ENCODE results near the gene NEO1. TPM values are rescaled to one million over a fixed set of nuclear protein-coding genes. Genes with fewer than 3 reads are reported as not detected.

The NEO1 gene
- total and polyA plus RNA-seq, 9 of the 15 experiments (the other 6 are each of a cell fraction or from before 2014, with no cell fraction given), result 0.08 to 1.7 (median 0.48) TPM

DNA sequence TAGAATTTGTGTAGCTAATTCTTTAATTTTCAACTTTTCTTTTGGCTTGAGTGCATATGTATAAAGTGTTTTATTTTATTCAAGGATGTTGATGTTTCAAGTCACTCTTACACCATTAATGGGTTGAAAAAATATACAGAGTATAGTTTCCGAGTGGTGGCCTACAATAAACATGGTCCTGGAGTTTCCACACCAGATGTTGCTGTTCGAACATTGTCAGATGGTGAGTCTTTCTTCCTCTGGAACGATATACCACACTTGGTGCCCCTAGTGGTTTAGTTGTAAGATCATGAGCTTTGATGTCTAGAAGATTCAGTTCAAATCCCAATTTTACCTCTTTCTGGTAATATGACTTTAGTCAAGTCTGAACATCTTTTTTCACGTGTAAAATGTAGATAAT, 197.2 kb downstream of the NEO1 start:
- H4K20me1 ChIP-seq (replicated peaks; ENCODE audit: control insufficient read depth, insufficient read depth, low read length), result no peaks in the 10 kb centered on the region
- H3K4me1 ChIP-seq (replicated peaks in 1 of 2; ENCODE audit: control insufficient read depth in 2 of 2, insufficient read depth in 2 of 2, low read length in 2 of 2), result no peaks in the 10 kb centered on the region
- FAIRE-seq, result no peak
- in situ Hi-C loops (cut with MboI), result no loop called here
- H2AFZ ChIP-seq (ENCODE audit: low read depth, low read length), result no peak overlapping the region
- TF ChIP-seq NCOA1 (IDR thresholded peaks at IDR 0.05; ENCODE audit: low read depth) (no peak), ZNF436 (CRISPR knock-in tag; IDR thresholded peaks at IDR 0.05) (no peak), KDM2B (CRISPR knock-in tag; IDR thresholded peaks at IDR 0.05) (no peak), ERF (CRISPR knock-in tag; IDR thresholded peaks at IDR 0.05) (no peak), PRPF4 (IDR thresholded peaks at IDR 0.05; ENCODE audit: insufficient read depth, low read depth, low read length, poor library complexity, severe bottlenecking) (no peak), CREBBP (IDR thresholded peaks at IDR 0.05; ENCODE audit: low read depth, low read length) (no peak), FOXK1 (CRISPR knock-in tag; IDR thresholded peaks at IDR 0.05; ENCODE audit: borderline replicate concordance) (no peak), GTF2F1 (IDR thresholded peaks at IDR 0.05; ENCODE audit: low read depth, low read length) (no peak), ZNF696 (CRISPR knock-in tag; conservative IDR thresholded peaks at IDR 0.05) (no peak), NFE2 (IDR thresholded peaks at IDR 0.05; ENCODE audit: low read depth) (no peak), NFIX (CRISPR knock-in tag; IDR thresholded peaks at IDR 0.05; ENCODE audit: low read depth) (no peak), SAFB2 (IDR thresholded peaks at IDR 0.05; ENCODE audit: borderline replicate concordance, low read depth, low read length, severe bottlenecking) (no peak)
- TF ChIP-seq, protein P1, sequence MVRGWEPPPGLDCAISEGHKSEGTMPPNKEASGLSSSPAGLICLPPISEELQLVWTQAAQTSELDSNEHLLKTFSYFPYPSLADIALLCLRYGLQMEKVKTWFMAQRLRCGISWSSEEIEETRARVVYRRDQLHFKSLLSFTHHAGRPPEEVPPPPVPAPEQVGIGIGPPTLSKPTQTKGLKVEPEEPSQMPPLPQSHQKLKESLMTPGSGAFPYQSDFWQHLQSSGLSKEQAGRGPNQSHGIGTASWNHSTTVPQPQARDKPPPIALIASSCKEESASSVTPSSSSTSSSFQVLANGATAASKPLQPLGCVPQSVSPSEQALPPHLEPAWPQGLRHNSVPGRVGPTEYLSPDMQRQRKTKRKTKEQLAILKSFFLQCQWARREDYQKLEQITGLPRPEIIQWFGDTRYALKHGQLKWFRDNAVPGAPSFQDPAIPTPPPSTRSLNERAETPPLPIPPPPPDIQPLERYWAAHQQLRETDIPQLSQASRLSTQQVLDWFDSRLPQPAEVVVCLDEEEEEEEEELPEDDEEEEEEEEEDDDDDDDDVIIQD (CRISPR knock-in tag; IDR thresholded peaks at IDR 0.05), result no peak
- TF ChIP-seq, protein P2, sequence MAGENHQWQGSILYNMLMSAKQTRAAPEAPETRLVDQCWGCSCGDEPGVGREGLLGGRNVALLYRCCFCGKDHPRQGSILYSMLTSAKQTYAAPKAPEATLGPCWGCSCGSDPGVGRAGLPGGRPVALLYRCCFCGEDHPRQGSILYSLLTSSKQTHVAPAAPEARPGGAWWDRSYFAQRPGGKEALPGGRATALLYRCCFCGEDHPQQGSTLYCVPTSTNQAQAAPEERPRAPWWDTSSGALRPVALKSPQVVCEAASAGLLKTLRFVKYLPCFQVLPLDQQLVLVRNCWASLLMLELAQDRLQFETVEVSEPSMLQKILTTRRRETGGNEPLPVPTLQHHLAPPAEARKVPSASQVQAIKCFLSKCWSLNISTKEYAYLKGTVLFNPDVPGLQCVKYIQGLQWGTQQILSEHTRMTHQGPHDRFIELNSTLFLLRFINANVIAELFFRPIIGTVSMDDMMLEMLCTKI (IDR thresholded peaks at IDR 0.05; ENCODE audit: partially characterized antibody), result no peak
- TF ChIP-seq, protein P3, sequence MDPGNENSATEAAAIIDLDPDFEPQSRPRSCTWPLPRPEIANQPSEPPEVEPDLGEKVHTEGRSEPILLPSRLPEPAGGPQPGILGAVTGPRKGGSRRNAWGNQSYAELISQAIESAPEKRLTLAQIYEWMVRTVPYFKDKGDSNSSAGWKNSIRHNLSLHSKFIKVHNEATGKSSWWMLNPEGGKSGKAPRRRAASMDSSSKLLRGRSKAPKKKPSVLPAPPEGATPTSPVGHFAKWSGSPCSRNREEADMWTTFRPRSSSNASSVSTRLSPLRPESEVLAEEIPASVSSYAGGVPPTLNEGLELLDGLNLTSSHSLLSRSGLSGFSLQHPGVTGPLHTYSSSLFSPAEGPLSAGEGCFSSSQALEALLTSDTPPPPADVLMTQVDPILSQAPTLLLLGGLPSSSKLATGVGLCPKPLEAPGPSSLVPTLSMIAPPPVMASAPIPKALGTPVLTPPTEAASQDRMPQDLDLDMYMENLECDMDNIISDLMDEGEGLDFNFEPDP (CRISPR knock-in tag; IDR thresholded peaks at IDR 0.05), result no peak
- no peaks in the 10 kb centered on the region for H3K9me3 ChIP-seq (replicated peaks; ENCODE audit: control insufficient read depth, insufficient read depth, low read depth, low read length)
- no peak for DNase-seq (ENCODE audit: extremely low read depth in 1 of 4, low spot score in 3 of 4)
- H3K27ac ChIP-seq (ENCODE audit: extremely low read depth, low read depth, low read length), result no peak overlapping the region
- BruUV-seq (replicated peaks), result no TSS peak
- H3K36me3 ChIP-seq (ENCODE audit: control insufficient read depth, insufficient read depth, low read length), result no peaks in the 10 kb centered on the region
- 1% methylated on average over 4 of the region's 4 CpGs for WGBS (ENCODE audit: insufficient coverage, low coverage, missing lambda C conversion rate)
- H3K27me3 ChIP-seq (ENCODE audit: control insufficient read depth in 2 of 2, insufficient read depth in 2 of 2, low read length in 2 of 2), result no peaks in the 10 kb centered on the region; a peak in 1 of 5 replicates
- H3K79me2 ChIP-seq (ENCODE audit: control insufficient read depth, insufficient read depth, low read length), result no peaks in the 10 kb centered on the region
- no peak overlapping the region for H3K4me2 ChIP-seq (ENCODE audit: insufficient read depth, low read length)
- no peaks in the 10 kb centered on the region for H3K9me1 ChIP-seq (ENCODE audit: control insufficient read depth, insufficient read depth, low read length)
- no peak for ATAC-seq
- H3K4me3 ChIP-seq, result no peak overlapping the region
- no peak overlapping the region for H3K9ac ChIP-seq (ENCODE audit: insufficient read depth in 1 of 2, low read depth in 2 of 2, low read length in 2 of 2)
- CTCF ChIA-PET (ENCODE audit: low intra/inter-chr PET ratio), result no interaction called here
- POLR2A ChIA-PET, result interaction anchor here (1.3 kb wide), 1 partner anchor 9 kb away, joined by 3 read pairs; no protein-coding TSS in a partner anchor
- intact Hi-C loops (cut with micrococcal nuclease), result loop anchor here (10.0 kb wide), 1 partner anchor 465 kb away; the partner anchor contains the start of gene ADPGK
